ENCODE measurements around the gene TMCO4.
"Not testable (repeated sequence)": the region's sequence is repeated elsewhere in the genome, so short reads cannot be mapped to it uniquely, and the experiment has no call there.

The TMCO4 gene

GRCh38 chr1:19643602-19644394 is 155.9 kb downstream of the TMCO4 start, which contains the start of gene NBL1:
Gene NBL1, plus strand, starts transcription at chr1:19644311. Its CDS starts 10,720 bp downstream, at chr1:19655031.
- Histone ChIP-seq H3K36me3 (ENCODE audit: control insufficient read depth, insufficient read depth, low read length) (no peaks in the 10 kb centered on the region), H3K4me1 (ENCODE audit: control insufficient read depth, insufficient read depth, low read length) (peaks cover 76% of the 10 kb centered on the region), H3K27me3 (ENCODE audit: control insufficient read depth, insufficient read depth, low read length) (no peaks in the 10 kb centered on the region), H3K4me3 (ENCODE audit: low read length) (peak within 1 kb of the TSS; percentile 82), H3K9ac (ENCODE audit: low read length) (peak within 1 kb of the TSS; percentile 98), H3K9me3 (ENCODE audit: control insufficient read depth, low read length) (no peaks in the 10 kb centered on the region)

- H3K4me1 ChIP-seq (ENCODE audit: control insufficient read depth, insufficient read depth, low read length), result peaks cover 69% of the 10 kb centered on the region
- peak overlapping the region; percentile 82 for H3K9ac ChIP-seq (ENCODE audit: low read length)
- H3K36me3 ChIP-seq (ENCODE audit: control insufficient read depth, insufficient read depth, low read length), result no peaks in the 10 kb centered on the region
- H3K27me3 ChIP-seq (ENCODE audit: control insufficient read depth, insufficient read depth, low read length), result no peaks in the 10 kb centered on the region
- H3K4me3 ChIP-seq (ENCODE audit: low read length), result peak overlapping the region; percentile 23
- H3K9me3 ChIP-seq (ENCODE audit: control insufficient read depth, low read length), result no peaks in the 10 kb centered on the region
Measured at GRCh38 chr1:19643121-19643520, 156.6 kb downstream of the TMCO4 start.

- Histone ChIP-seq H3K9me3 (ENCODE audit: control insufficient read depth, low read length) (no peaks in the 10 kb centered on the region), H3K36me3 (ENCODE audit: control insufficient read depth, insufficient read depth, low read length) (no peaks in the 10 kb centered on the region), H3K4me1 (ENCODE audit: control insufficient read depth, insufficient read depth, low read length) (peaks cover 44% of the 10 kb centered on the region), H3K4me3 (ENCODE audit: low read length) (no peak overlapping the region), H3K9ac (ENCODE audit: low read length) (peak overlapping the region; percentile 26), H3K27me3 (ENCODE audit: control insufficient read depth, insufficient read depth, low read length) (no peaks in the 10 kb centered on the region)
Measured at GRCh38 chr1:19640363-19641316, 159.1 kb downstream of the TMCO4 start.

GRCh38 chr1:19639999-19640362 is 159.7 kb downstream of the TMCO4 start:
- H3K4me3 ChIP-seq (ENCODE audit: low read length), result no peak overlapping the region
- no peaks in the 10 kb centered on the region for H3K9me3 ChIP-seq (ENCODE audit: control insufficient read depth, low read length)
- peak overlapping the region; percentile 26 for H3K9ac ChIP-seq (ENCODE audit: low read length)
- peaks cover 39% of the 10 kb centered on the region for H3K4me1 ChIP-seq (ENCODE audit: control insufficient read depth, insufficient read depth, low read length)
- no peaks in the 10 kb centered on the region for H3K36me3 ChIP-seq (ENCODE audit: control insufficient read depth, insufficient read depth, low read length)
- no peaks in the 10 kb centered on the region for H3K27me3 ChIP-seq (ENCODE audit: control insufficient read depth, insufficient read depth, low read length)

- H3K9me3 ChIP-seq (ENCODE audit: control insufficient read depth, low read length); H3K4me3 ChIP-seq (ENCODE audit: low read length); H3K9ac ChIP-seq (ENCODE audit: low read length); H3K36me3 ChIP-seq (ENCODE audit: control insufficient read depth, insufficient read depth, low read length); H3K27me3 ChIP-seq (ENCODE audit: control insufficient read depth, insufficient read depth, low read length): not testable (repeated sequence)
- H3K4me1 ChIP-seq (ENCODE audit: control insufficient read depth, insufficient read depth, low read length), result peaks cover 39% of the 10 kb centered on the region
Measured at GRCh38 chr1:19639228-19639627, 160.5 kb downstream of the TMCO4 start.

GRCh38 chr1:19637606-19638005 is 162.1 kb downstream of the TMCO4 start:
- Histone ChIP-seq H3K9ac (ENCODE audit: low read length) (no peak overlapping the region), H3K4me1 (ENCODE audit: control insufficient read depth, insufficient read depth, low read length) (peaks cover 30% of the 10 kb centered on the region), H3K27me3 (ENCODE audit: control insufficient read depth, insufficient read depth, low read length) (no peaks in the 10 kb centered on the region), H3K4me3 (ENCODE audit: low read length) (no peak overlapping the region), H3K36me3 (ENCODE audit: control insufficient read depth, insufficient read depth, low read length) (no peaks in the 10 kb centered on the region), H3K9me3 (ENCODE audit: control insufficient read depth, low read length) (no peaks in the 10 kb centered on the region)

GRCh38 chr1:19636749-19637148 is 163.0 kb downstream of the TMCO4 start:
- not testable (repeated sequence) for H3K9me3 ChIP-seq (ENCODE audit: control insufficient read depth, low read length); H3K4me3 ChIP-seq (ENCODE audit: low read length); H3K27me3 ChIP-seq (ENCODE audit: control insufficient read depth, insufficient read depth, low read length); H3K36me3 ChIP-seq (ENCODE audit: control insufficient read depth, insufficient read depth, low read length); H3K9ac ChIP-seq (ENCODE audit: low read length)
- H3K4me1 ChIP-seq (ENCODE audit: control insufficient read depth, insufficient read depth, low read length), result peaks cover 27% of the 10 kb centered on the region

GRCh38 chr1:19636065-19636464 is 163.7 kb downstream of the TMCO4 start:
- Histone ChIP-seq H3K36me3 (ENCODE audit: control insufficient read depth, insufficient read depth, low read length) (no peaks in the 10 kb centered on the region), H3K4me1 (ENCODE audit: control insufficient read depth, insufficient read depth, low read length) (peaks cover 22% of the 10 kb centered on the region), H3K9me3 (ENCODE audit: control insufficient read depth, low read length) (no peaks in the 10 kb centered on the region), H3K9ac (ENCODE audit: low read length) (no peak overlapping the region), H3K4me3 (ENCODE audit: low read length) (no peak overlapping the region), H3K27me3 (ENCODE audit: control insufficient read depth, insufficient read depth, low read length) (no peaks in the 10 kb centered on the region)

GRCh38 chr1:19635646-19636045 is 164.1 kb downstream of the TMCO4 start:
- no peaks in the 10 kb centered on the region for H3K9me3 ChIP-seq (ENCODE audit: control insufficient read depth, low read length)
- H3K27me3 ChIP-seq (ENCODE audit: control insufficient read depth, insufficient read depth, low read length), result no peaks in the 10 kb centered on the region
- no peaks in the 10 kb centered on the region for H3K36me3 ChIP-seq (ENCODE audit: control insufficient read depth, insufficient read depth, low read length)
- no peak overlapping the region for H3K9ac ChIP-seq (ENCODE audit: low read length)
- H3K4me3 ChIP-seq (ENCODE audit: low read length), result no peak overlapping the region
- H3K4me1 ChIP-seq (ENCODE audit: control insufficient read depth, insufficient read depth, low read length), result peaks cover 18% of the 10 kb centered on the region

GRCh38 chr1:19635064-19635463 is 164.7 kb downstream of the TMCO4 start:
- not testable (repeated sequence) for H3K36me3 ChIP-seq (ENCODE audit: control insufficient read depth, insufficient read depth, low read length); H3K9ac ChIP-seq (ENCODE audit: low read length); H3K9me3 ChIP-seq (ENCODE audit: control insufficient read depth, low read length); H3K4me3 ChIP-seq (ENCODE audit: low read length); H3K27me3 ChIP-seq (ENCODE audit: control insufficient read depth, insufficient read depth, low read length)
- peaks cover 12% of the 10 kb centered on the region for H3K4me1 ChIP-seq (ENCODE audit: control insufficient read depth, insufficient read depth, low read length)

- no peaks in the 10 kb centered on the region for H3K4me1 ChIP-seq (ENCODE audit: control insufficient read depth, insufficient read depth, low read length)
- no peaks in the 10 kb centered on the region for H3K27me3 ChIP-seq (ENCODE audit: control insufficient read depth, insufficient read depth, low read length)
- H3K9ac ChIP-seq (ENCODE audit: low read length), result no peak overlapping the region
- no peaks in the 10 kb centered on the region for H3K36me3 ChIP-seq (ENCODE audit: control insufficient read depth, insufficient read depth, low read length)
- no peaks in the 10 kb centered on the region for H3K9me3 ChIP-seq (ENCODE audit: control insufficient read depth, low read length)
- no peak overlapping the region for H3K4me3 ChIP-seq (ENCODE audit: low read length)
Measured at GRCh38 chr1:19633106-19633505, 166.6 kb downstream of the TMCO4 start.

Data from mucosa of stomach (tissue), 1 donor.